Endodermal cell (in vitro differentiated cells): ENCODE results near the gene FAM89B. TPM values are rescaled to one million over a fixed set of nuclear protein-coding genes. Genes with fewer than 3 reads are reported as not detected.

Source experiments
- DNase-seq: peaks from one replicate; pipeline ENCODE4 v3.0.0-alpha.2; 2017
- H3K27ac ChIP-seq: 2 replicates; pipeline ENCODE4 v1.5.1; 2013; ENCODE audit warnings: mild to moderate bottlenecking, low read depth, low read length, moderate library complexity
- H3K27me3 ChIP-seq: 2 replicates; pipeline ENCODE4 v1.6.1; 2013; ENCODE audit warnings: mild to moderate bottlenecking, low read length, moderate library complexity; ENCODE audit not compliant: insufficient read depth, control insufficient read depth, poor library complexity, severe bottlenecking
- H3K36me3 ChIP-seq: 2 replicates; pipeline ENCODE4 v1.7.0; 2013; ENCODE audit warnings: mild to moderate bottlenecking, low read length, moderate library complexity; ENCODE audit not compliant: control insufficient read depth, insufficient read depth
- H3K4me1 ChIP-seq: one replicate; pipeline ENCODE4 v1.7.0; 2013; ENCODE audit warnings: low read length; ENCODE audit not compliant: control insufficient read depth, insufficient read depth
- H3K4me3 ChIP-seq: 2 replicates; pipeline ENCODE4 v1.5.1; 2013; ENCODE audit warnings: mild to moderate bottlenecking, low read length, moderate library complexity
- H3K9ac ChIP-seq: 2 replicates; pipeline ENCODE4 v1.6.1; 2013; ENCODE audit warnings: mild to moderate bottlenecking, low read length, moderate library complexity; ENCODE audit not compliant: poor library complexity, severe bottlenecking; ENCODE audit errors: extremely low read depth
- H3K9me3 ChIP-seq: 2 replicates; pipeline ENCODE4 v1.6.1; 2013; ENCODE audit warnings: mild to moderate bottlenecking, low read length, moderate library complexity; ENCODE audit not compliant: control insufficient read depth
- H3K27ac Mint-ChIP-seq: 2 replicates; pipeline ENCODE4 v1.8.0; 2020; ENCODE audit warnings: mixed read lengths
- H3K27me3 Mint-ChIP-seq: 2 replicates; pipeline ENCODE4 v1.8.0; 2021; ENCODE audit warnings: mild to moderate bottlenecking, mixed read lengths; ENCODE audit not compliant: insufficient read depth
- H3K36me3 Mint-ChIP-seq: 2 replicates; pipeline ENCODE4 v1.8.0; 2020; ENCODE audit warnings: low read depth, mixed read lengths
- H3K4me1 Mint-ChIP-seq: 2 replicates; pipeline ENCODE4 v1.8.0; 2020; ENCODE audit warnings: mixed read lengths
- H3K4me3 Mint-ChIP-seq: 2 replicates; pipeline ENCODE4 v1.8.0; 2020; ENCODE audit warnings: mild to moderate bottlenecking, moderate library complexity, mixed read lengths
- H3K9me3 Mint-ChIP-seq: 2 replicates; pipeline ENCODE4 v1.8.0; 2020; ENCODE audit warnings: mild to moderate bottlenecking, mixed read lengths
- WGBS, 2 experiments: methylation state at CpG; one replicate each; pipeline versions ENCODE4 v1.1.5 to v1.1.7; 2013; ENCODE audit warnings: missing lambda C conversion rate in 2 of 2, mixed read lengths in 1 of 2; ENCODE audit not compliant: insufficient coverage in 1 of 2, insufficient read length in 1 of 2; 5-methylcytosine and 5-hydroxymethylcytosine counted together
- total RNA-seq, 2 donors: library from RNA; stranded (reverse); fragmentation: NEBNext Ultra II Directional in 1 of 2; extraction: Animal tissue kit (Norgen Biotek cat#: 25700) in 1 of 2; gene quantifications; 2 replicates in 1 of 2; 3 replicates in 1 of 2; pipeline ENCODE4 v1.2.1, GENCODE V29; 2021
- TF ChIP-seq, protein P1 (sequence below): fragments of 200-600 bp; sonication (generic); conservative IDR thresholded peaks from 2 replicates; pipeline ENCODE4 v1.5.0; 2021; ENCODE audit warnings: antibody characterized with exemption, mild to moderate bottlenecking

FAM89B gene
- total RNA-seq, 2 donors from 2014 or later = 23.3 to 24.9 TPM

- no peaks in the 10 kb centered on the region for H3K36me3 ChIP-seq
- no peak for DNase-seq
- no peaks in the 10 kb centered on the region for H3K9me3 ChIP-seq
- 51 to 65% methylated on average over 3 to 4 of the region's 4 CpGs for WGBS, 2 experiments
- Mint-ChIP-seq H3K27ac (no peak overlapping the region), H3K36me3 (no peaks in the 10 kb centered on the region), H3K4me1 (peaks cover 5% of the 10 kb centered on the region), H3K27me3 (peaks cover 88% of the 10 kb centered on the region), H3K4me3 (peak overlapping the region; percentile 37), H3K9me3 (no peaks in the 10 kb centered on the region)
- H3K27me3 ChIP-seq = peaks cover 67% of the 10 kb centered on the region
- H3K4me3 ChIP-seq = peak overlapping the region; percentile 67
- H3K27ac ChIP-seq = no peak overlapping the region
- TF ChIP-seq, protein P1, sequence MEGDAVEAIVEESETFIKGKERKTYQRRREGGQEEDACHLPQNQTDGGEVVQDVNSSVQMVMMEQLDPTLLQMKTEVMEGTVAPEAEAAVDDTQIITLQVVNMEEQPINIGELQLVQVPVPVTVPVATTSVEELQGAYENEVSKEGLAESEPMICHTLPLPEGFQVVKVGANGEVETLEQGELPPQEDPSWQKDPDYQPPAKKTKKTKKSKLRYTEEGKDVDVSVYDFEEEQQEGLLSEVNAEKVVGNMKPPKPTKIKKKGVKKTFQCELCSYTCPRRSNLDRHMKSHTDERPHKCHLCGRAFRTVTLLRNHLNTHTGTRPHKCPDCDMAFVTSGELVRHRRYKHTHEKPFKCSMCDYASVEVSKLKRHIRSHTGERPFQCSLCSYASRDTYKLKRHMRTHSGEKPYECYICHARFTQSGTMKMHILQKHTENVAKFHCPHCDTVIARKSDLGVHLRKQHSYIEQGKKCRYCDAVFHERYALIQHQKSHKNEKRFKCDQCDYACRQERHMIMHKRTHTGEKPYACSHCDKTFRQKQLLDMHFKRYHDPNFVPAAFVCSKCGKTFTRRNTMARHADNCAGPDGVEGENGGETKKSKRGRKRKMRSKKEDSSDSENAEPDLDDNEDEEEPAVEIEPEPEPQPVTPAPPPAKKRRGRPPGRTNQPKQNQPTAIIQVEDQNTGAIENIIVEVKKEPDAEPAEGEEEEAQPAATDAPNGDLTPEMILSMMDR = no peak
- no peaks in the 10 kb centered on the region for H3K4me1 ChIP-seq
- H3K9ac ChIP-seq = no peak overlapping the region
Observed at GRCh38 chr11:65545853-65546216, 26.5 kb upstream of the FAM89B start.

DNA sequence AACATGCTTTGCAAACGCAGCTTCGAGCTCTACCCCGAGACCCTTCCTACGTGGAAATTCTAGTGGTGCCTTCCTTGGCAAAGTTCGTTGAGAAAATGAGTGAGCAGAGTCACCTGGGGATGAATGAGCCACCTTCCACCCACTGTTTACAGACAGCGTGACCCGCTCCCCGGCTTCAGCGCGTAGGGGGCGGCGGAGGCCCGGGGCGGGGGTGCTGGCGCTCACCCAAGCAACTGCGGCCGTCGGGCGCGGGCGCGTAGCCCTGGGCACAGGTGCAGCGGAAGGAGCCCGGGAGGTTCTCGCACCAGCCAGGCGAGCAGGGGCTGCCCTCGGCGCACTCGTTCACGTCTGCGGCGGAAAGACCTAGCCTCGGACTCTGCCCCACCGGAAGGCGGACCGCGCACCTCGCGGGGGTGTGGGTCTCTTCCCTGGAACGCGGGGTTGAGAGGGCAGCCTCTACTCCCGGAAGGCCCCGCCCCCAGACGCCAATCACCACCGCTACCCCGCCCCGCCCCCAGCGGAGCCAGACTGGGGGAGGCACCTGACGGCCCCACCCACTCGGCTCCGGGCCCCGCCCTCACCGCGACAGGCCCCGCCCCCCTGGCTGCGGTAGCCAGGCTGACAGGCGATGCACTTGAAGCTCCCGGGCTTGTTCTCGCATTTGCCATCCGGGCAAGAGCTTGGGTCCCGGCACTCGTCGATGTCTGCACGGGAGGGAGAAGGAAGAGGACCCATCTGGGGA, 25.9 kb upstream of the FAM89B start:
- Histone ChIP-seq H3K27ac (no peak overlapping the region), H3K9ac (no peak overlapping the region), H3K9me3 (no peaks in the 10 kb centered on the region), H3K4me3 (peak overlapping the region; percentile 67), H3K36me3 (no peaks in the 10 kb centered on the region), H3K4me1 (no peaks in the 10 kb centered on the region), H3K27me3 (peaks cover 62% of the 10 kb centered on the region)
- WGBS, 2 experiments = 6 to 12% methylated on average over 22 to 63 of the region's 64 CpGs
- Mint-ChIP-seq H3K36me3 (no peaks in the 10 kb centered on the region), H3K27me3 (peaks cover 89% of the 10 kb centered on the region), H3K4me3 (peak overlapping the region; percentile 37), H3K4me1 (peaks cover 11% of the 10 kb centered on the region), H3K9me3 (no peaks in the 10 kb centered on the region), H3K27ac (no peak overlapping the region)
- DNase-seq = peak; percentile 99
- TF ChIP-seq, protein P1 = no peak

GRCh38 chr11:65547446-65548125, 24.8 kb upstream of the FAM89B start:
- peak; percentile 73 for DNase-seq
- Mint-ChIP-seq H3K36me3 (no peaks in the 10 kb centered on the region), H3K9me3 (no peaks in the 10 kb centered on the region), H3K4me3 (no peak overlapping the region), H3K27ac (no peak overlapping the region), H3K4me1 (peaks cover 22% of the 10 kb centered on the region), H3K27me3 (peaks cover 93% of the 10 kb centered on the region)
- H3K9me3 ChIP-seq = no peaks in the 10 kb centered on the region
- peaks cover 55% of the 10 kb centered on the region for H3K27me3 ChIP-seq
- TF ChIP-seq, protein P1 = peak; percentile 58
- no peaks in the 10 kb centered on the region for H3K4me1 ChIP-seq
- H3K27ac ChIP-seq = no peak overlapping the region
- no peaks in the 10 kb centered on the region for H3K36me3 ChIP-seq
- H3K4me3 ChIP-seq = no peak overlapping the region
- H3K9ac ChIP-seq = no peak overlapping the region
- WGBS, 2 experiments = 69 to 70% methylated on average over 43 to 52 of the region's 52 CpGs
